ENCODE measurements around the gene FGFR3.

Gene FGFR3

DNA sequence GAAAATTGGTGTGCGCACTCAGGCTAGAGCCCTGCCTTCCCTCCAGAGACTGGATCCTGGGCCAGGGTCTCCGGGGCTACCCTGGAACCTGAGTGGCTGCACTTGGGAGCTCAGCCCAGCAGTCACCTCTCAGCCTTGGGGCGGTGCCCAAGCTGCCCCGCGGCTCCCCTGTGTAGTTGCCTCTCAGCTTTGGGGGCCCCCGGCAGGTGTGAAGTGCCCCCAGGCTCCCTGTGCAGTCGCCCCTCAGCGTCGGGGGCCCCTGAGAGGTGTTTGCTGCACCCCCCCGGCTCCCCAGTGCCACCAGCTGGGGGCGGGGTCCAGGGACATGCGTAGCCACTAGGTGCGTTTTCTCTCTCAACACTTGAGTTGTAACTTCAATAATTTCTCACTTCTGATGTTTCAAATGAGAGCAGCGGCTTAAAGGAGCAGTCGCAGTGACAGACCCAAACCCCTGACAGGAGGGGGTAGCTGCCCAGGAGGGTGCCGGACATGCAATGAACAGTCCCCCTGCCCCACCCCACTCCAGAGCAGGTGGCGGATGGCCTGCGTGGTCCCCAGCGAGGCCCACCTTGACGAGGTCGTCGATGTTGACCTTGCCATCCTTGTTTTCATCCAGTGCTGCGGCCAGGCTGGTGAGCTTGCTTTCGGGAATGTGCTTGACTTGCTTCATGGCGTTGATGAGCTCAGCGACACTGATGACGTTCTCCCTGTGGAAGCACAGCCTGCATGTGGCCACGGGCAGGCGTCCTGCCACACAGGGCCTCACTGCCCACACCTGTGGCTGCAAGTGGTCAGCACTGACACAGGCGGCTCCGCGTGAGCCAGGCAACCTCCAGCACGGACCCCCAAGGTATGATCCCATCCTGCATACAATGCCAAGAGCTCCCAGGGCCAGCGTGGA, 22.3 kb downstream of the FGFR3 start:
- Histone ChIP-seq H3K36me3 (ENCODE audit: control insufficient read depth in 5 of 5, insufficient read depth in 5 of 5, low read length in 5 of 5) (peaks cover 0 to 85% (median 72%) of the 10 kb centered on the region in 5 donors), H3K9ac (ENCODE audit: low read length in 5 of 5) (no peak overlapping the region), H3K27ac (ENCODE audit: low read depth, low read length) (no peak overlapping the region)

GRCh38 chr4:1815997-1816860, 23.1 kb downstream of the FGFR3 start:
- peaks cover 0 to 81% (median 73%) of the 10 kb centered on the region in 5 donors for H3K36me3 ChIP-seq (ENCODE audit: control insufficient read depth in 5 of 5, insufficient read depth in 5 of 5, low read length in 5 of 5)
- H3K27ac ChIP-seq (ENCODE audit: low read depth, low read length), result no peak overlapping the region

More for the DNA sequence above, 22.3 kb downstream of the FGFR3 start:
- Histone ChIP-seq H3K4me3 (ENCODE audit: low read depth in 1 of 5, low read length in 5 of 5) (no peak overlapping the region), H3K27me3 (ENCODE audit: control insufficient read depth in 5 of 5, insufficient read depth in 4 of 5, low read length in 5 of 5) (no peaks in the 10 kb centered on the region), H3K4me1 (ENCODE audit: control insufficient read depth in 5 of 5, insufficient read depth in 5 of 5, low read length in 5 of 5) (peaks cover 0 to 31% (median 5%) of the 10 kb centered on the region in 5 donors), H3K9me3 (ENCODE audit: control insufficient read depth in 5 of 5, low read length in 5 of 5) (no peaks in the 10 kb centered on the region)

DNA sequence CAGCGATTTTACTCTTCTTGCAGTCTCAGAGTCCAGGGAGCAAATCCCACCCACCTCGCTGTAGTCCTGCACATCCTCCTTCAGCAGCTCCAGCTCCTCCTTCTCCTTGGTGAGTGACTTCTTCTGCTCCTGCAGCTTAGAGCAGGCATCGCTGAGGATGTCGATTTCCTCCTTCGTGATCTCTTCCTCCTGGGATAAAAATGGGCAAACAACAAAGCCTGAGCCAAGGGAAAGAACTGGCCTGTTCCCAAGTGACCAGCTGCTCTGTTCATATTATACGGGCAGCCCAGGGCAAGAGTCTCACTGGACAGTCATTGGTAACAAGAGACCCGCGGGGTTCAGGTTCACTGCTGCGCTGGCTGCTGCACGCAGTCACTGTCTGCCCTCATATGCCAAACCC, 26.2 kb downstream of the FGFR3 start:
- H3K9ac ChIP-seq (ENCODE audit: low read length in 5 of 5), result no peak overlapping the region
- H3K9me3 ChIP-seq (ENCODE audit: control insufficient read depth in 5 of 5, low read length in 5 of 5), result no peaks in the 10 kb centered on the region
- H3K36me3 ChIP-seq (ENCODE audit: control insufficient read depth in 5 of 5, insufficient read depth in 5 of 5, low read length in 5 of 5), result peaks cover 0 to 91% (median 81%) of the 10 kb centered on the region in 5 donors
- no peaks in the 10 kb centered on the region for H3K27me3 ChIP-seq (ENCODE audit: control insufficient read depth in 5 of 5, insufficient read depth in 4 of 5, low read length in 5 of 5)
- peaks cover 0 to 7% (median 0%) of the 10 kb centered on the region in 5 donors for H3K4me1 ChIP-seq (ENCODE audit: control insufficient read depth in 5 of 5, insufficient read depth in 5 of 5, low read length in 5 of 5)
- no peak overlapping the region for H3K27ac ChIP-seq (ENCODE audit: low read depth, low read length)
- H3K4me3 ChIP-seq (ENCODE audit: low read depth in 1 of 5, low read length in 5 of 5), result no peak overlapping the region

More at GRCh38 chr4:1815997-1816860, 23.1 kb downstream of the FGFR3 start:
- Histone ChIP-seq H3K27me3 (ENCODE audit: control insufficient read depth in 5 of 5, insufficient read depth in 4 of 5, low read length in 5 of 5) (no peaks in the 10 kb centered on the region), H3K4me1 (ENCODE audit: control insufficient read depth in 5 of 5, insufficient read depth in 5 of 5, low read length in 5 of 5) (peaks cover 0 to 22% (median 1%) of the 10 kb centered on the region in 5 donors), H3K4me3 (ENCODE audit: low read depth in 1 of 5, low read length in 5 of 5) (no peak overlapping the region), H3K9ac (ENCODE audit: low read length in 5 of 5) (no peak overlapping the region), H3K9me3 (ENCODE audit: control insufficient read depth in 5 of 5, low read length in 5 of 5) (no peaks in the 10 kb centered on the region)

DNA sequence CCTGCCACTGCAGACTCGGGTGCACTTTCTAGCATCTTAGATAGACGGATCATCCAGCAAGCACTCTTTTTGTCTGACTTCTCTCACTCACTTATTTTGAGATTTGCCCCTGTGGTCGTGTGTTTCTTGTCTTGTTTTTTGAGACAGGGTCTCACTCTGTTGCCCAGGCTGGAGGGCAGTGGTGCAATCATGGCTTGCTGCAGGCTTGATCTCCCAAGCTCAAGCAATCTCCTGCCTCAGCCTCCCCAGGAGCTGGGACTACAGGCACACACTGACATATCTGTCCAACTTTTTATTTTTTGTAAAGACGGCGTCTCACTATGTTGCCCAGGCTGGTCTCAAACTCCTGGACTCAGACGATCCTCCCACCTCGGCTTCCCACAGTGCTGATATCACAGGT, 26.7 kb downstream of the FGFR3 start:
- peaks cover 0 to 7% (median 0%) of the 10 kb centered on the region in 5 donors for H3K4me1 ChIP-seq (ENCODE audit: control insufficient read depth in 5 of 5, insufficient read depth in 5 of 5, low read length in 5 of 5)
- H3K36me3 ChIP-seq (ENCODE audit: control insufficient read depth in 5 of 5, insufficient read depth in 5 of 5, low read length in 5 of 5), result peaks cover 0 to 91% (median 81%) of the 10 kb centered on the region in 5 donors
- H3K9me3 ChIP-seq (ENCODE audit: control insufficient read depth in 5 of 5, low read length in 5 of 5), result no peaks in the 10 kb centered on the region
- H3K9ac ChIP-seq (ENCODE audit: low read length in 5 of 5), result no peak overlapping the region
- H3K27ac ChIP-seq (ENCODE audit: low read depth, low read length), result no peak overlapping the region
- H3K4me3 ChIP-seq (ENCODE audit: low read depth in 1 of 5, low read length in 5 of 5), result no peak overlapping the region
- H3K27me3 ChIP-seq (ENCODE audit: control insufficient read depth in 5 of 5, insufficient read depth in 4 of 5, low read length in 5 of 5), result no peaks in the 10 kb centered on the region

GRCh38 chr4:1821679-1822567, 28.8 kb downstream of the FGFR3 start:
- no peaks in the 10 kb centered on the region for H3K9me3 ChIP-seq (ENCODE audit: control insufficient read depth in 5 of 5, low read length in 5 of 5)
- H3K36me3 ChIP-seq (ENCODE audit: control insufficient read depth in 5 of 5, insufficient read depth in 5 of 5, low read length in 5 of 5), result peaks cover 0 to 91% (median 79%) of the 10 kb centered on the region in 5 donors
- H3K4me1 ChIP-seq (ENCODE audit: control insufficient read depth in 5 of 5, insufficient read depth in 5 of 5, low read length in 5 of 5), result peaks cover 0 to 7% (median 0%) of the 10 kb centered on the region in 5 donors
- no peak overlapping the region for H3K9ac ChIP-seq (ENCODE audit: low read length in 5 of 5)
- H3K27me3 ChIP-seq (ENCODE audit: control insufficient read depth in 5 of 5, insufficient read depth in 4 of 5, low read length in 5 of 5), result no peaks in the 10 kb centered on the region
- no peak overlapping the region for H3K27ac ChIP-seq (ENCODE audit: low read depth, low read length)
- H3K4me3 ChIP-seq (ENCODE audit: low read depth in 1 of 5, low read length in 5 of 5), result no peak overlapping the region

DNA sequence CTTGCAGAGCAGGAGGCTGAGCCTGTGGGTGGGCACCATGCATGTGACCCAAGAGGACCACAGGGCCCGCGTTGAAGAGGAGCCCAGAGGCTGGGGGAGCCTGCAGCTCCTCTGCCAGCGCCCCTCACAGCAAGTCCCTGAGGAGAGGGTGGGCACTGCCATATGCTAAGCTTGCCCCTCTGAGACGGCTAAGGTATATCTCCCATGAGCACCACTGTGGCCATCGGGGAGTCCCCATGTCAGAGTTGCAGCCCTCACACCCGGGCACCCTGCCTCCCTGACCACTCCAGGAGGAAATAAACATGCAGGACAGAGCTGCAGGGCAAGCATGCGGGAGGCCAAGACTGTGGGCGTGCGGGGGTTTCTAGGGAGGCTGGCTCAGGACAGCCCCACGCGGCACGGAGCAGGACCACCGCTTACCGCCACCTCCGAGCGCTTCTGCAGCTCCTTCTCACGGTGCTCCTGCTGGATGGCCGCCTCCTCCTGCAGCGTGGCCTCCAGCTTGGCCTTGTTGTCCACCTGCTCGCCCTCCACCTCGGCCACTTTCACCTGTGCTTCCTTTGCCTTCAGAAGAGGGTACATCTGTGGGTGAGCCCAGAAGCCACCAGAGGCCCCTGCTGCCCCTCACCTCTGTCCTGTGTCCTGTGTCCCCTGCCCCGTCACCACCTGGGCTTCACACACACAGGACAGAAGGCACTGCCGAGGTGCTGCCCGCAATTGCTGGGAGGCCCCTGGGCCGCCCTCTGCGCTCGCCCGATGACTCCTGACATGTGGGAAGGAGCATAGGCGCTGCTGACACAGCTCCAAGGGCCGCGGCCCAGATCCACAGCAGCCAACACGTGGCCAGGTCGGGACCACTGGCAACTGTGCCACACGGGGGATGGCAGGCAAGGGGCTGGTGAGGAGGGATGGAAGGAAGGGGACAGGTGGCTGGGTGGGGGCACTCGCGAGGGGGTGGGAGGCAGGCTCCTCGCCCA, 29.8 kb downstream of the FGFR3 start:
- H3K9ac ChIP-seq (ENCODE audit: low read length in 5 of 5), result no peak overlapping the region
- peaks cover 0 to 7% (median 0%) of the 10 kb centered on the region in 5 donors for H3K4me1 ChIP-seq (ENCODE audit: control insufficient read depth in 5 of 5, insufficient read depth in 5 of 5, low read length in 5 of 5)
- H3K4me3 ChIP-seq (ENCODE audit: low read depth in 1 of 5, low read length in 5 of 5), result no peak overlapping the region
- H3K9me3 ChIP-seq (ENCODE audit: control insufficient read depth in 5 of 5, low read length in 5 of 5), result no peaks in the 10 kb centered on the region
- no peak overlapping the region for H3K27ac ChIP-seq (ENCODE audit: low read depth, low read length)
- peaks cover 0 to 85% (median 71%) of the 10 kb centered on the region in 5 donors for H3K36me3 ChIP-seq (ENCODE audit: control insufficient read depth in 5 of 5, insufficient read depth in 5 of 5, low read length in 5 of 5)
- H3K27me3 ChIP-seq (ENCODE audit: control insufficient read depth in 5 of 5, insufficient read depth in 4 of 5, low read length in 5 of 5), result no peaks in the 10 kb centered on the region

GRCh38 chr4:1823545-1823932, 30.4 kb downstream of the FGFR3 start:
- Histone ChIP-seq H3K27me3 (ENCODE audit: control insufficient read depth in 5 of 5, insufficient read depth in 4 of 5, low read length in 5 of 5) (no peaks in the 10 kb centered on the region), H3K9ac (ENCODE audit: low read length in 5 of 5) (no peak overlapping the region), H3K4me1 (ENCODE audit: control insufficient read depth in 5 of 5, insufficient read depth in 5 of 5, low read length in 5 of 5) (peaks cover 0 to 7% (median 0%) of the 10 kb centered on the region in 5 donors), H3K9me3 (ENCODE audit: control insufficient read depth in 5 of 5, low read length in 5 of 5) (no peaks in the 10 kb centered on the region), H3K4me3 (ENCODE audit: low read depth in 1 of 5, low read length in 5 of 5) (no peak overlapping the region), H3K36me3 (ENCODE audit: control insufficient read depth in 5 of 5, insufficient read depth in 5 of 5, low read length in 5 of 5) (peaks cover 0 to 78% (median 71%) of the 10 kb centered on the region in 5 donors), H3K27ac (ENCODE audit: low read depth, low read length) (no peak overlapping the region)

GRCh38 chr4:1824746-1825145, 31.7 kb downstream of the FGFR3 start:
- Histone ChIP-seq H3K4me3 (ENCODE audit: low read depth in 1 of 5, low read length in 5 of 5) (no peak overlapping the region), H3K9ac (ENCODE audit: low read length in 5 of 5) (no peak overlapping the region), H3K36me3 (ENCODE audit: control insufficient read depth in 5 of 5, insufficient read depth in 5 of 5, low read length in 5 of 5) (peaks cover 0 to 71% (median 62%) of the 10 kb centered on the region in 5 donors), H3K27ac (ENCODE audit: low read depth, low read length) (no peak overlapping the region), H3K27me3 (ENCODE audit: control insufficient read depth in 5 of 5, insufficient read depth in 4 of 5, low read length in 5 of 5) (no peaks in the 10 kb centered on the region), H3K4me1 (ENCODE audit: control insufficient read depth in 5 of 5, insufficient read depth in 5 of 5, low read length in 5 of 5) (no peaks in the 10 kb centered on the region), H3K9me3 (ENCODE audit: control insufficient read depth in 5 of 5, low read length in 5 of 5) (no peaks in the 10 kb centered on the region)

Measured in subcutaneous abdominal adipose tissue (tissue), 5 donors.